HG03521 (cell line): ENCODE measurements around the gene FGF18.
"Not testable (repeated sequence)": the region's sequence is repeated elsewhere in the genome, so short reads cannot be mapped to it uniquely, and the experiment has no call there.

Experiments used
- ATAC-seq: cut with Tn5 transposase; IDR thresholded peaks from one replicate; pipeline ENCODE4 v1.9.1; 2021; ENCODE audit warnings: mild to moderate bottlenecking, moderate library complexity; ENCODE audit not compliant: unreplicated experiment

The FGF18 gene, protein sequence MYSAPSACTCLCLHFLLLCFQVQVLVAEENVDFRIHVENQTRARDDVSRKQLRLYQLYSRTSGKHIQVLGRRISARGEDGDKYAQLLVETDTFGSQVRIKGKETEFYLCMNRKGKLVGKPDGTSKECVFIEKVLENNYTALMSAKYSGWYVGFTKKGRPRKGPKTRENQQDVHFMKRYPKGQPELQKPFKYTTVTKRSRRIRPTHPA

DNA sequence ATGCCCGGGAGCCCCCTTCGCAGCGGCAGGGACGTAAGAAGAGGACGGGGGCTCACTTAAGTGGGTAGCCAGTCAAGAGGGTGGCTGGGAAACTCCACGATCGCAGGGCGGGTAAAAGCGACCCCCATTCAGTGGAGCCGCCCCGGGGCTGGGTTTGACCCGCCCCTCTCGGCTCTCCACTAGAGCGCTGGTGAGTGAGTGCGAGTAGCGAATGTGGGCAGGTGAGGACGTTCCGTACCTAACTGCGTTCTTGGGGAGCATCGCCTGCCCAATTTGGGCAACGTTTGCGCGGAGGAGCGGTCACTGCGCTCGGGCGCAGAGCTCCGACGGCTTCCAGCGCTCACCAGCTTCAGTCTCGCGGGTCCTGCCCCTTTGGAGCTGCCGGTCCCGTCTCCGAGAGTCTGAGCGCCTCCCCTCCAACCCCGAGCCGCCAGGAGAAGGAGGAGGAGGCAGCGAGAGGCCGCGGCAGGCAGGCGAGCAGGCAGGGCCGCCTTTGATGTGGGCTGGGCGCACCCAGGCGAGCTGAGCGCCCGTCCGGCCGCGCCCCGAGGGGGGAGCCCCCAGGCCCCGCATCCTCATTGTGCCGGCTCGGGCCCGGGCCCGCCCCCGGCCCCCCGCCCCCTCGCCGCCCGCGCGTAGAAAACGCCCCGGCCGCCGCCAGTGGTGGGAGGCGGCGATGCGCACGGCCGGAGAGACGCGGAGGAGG is at the start of gene FGF18:
Gene FGF18, plus strand, starts transcription at position 666 of the 706 bp plus-strand sequence. CDS start 553 bp downstream, outside the sequence.
- ATAC-seq = peak; percentile 38

DNA sequence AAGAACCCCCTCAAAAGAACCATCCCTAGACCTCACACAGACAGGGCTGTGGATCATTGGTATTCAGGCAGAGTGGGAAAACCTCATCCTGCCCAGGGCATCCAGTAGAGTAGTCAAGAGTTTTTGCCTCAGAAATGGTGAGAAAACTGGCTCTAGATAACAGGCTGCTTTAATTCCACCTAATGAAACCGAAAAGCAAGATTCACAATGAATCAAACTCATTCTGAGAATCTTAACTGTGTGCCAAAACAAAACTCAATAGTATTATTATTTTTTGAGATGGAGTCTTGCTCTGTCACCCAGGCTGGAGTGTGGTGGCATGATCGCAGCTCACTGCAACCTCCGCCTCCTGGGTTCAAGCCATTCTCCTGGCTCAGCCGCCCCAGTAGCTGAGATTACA is 49.5 kb upstream of the FGF18 start:
- no peak for ATAC-seq

DNA sequence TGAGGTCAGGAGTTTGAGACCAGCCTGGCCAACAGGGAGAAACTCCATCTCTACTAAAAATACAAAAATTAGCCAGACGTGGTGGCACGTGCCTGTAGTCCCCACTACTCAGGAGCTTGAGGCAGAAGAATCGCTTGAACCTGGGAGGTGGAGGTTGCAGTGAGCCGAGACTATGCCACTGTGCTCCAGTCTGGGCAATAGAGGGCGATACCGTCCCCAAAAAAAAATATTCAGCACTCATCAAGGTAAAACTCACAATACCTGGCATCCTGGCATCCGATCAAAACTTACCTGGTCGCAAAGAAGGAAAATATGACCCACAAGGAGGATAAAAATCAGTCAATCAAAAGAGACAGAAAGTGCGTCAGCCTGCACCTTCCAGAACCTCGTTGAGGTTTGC is 48.6 kb upstream of the FGF18 start:
- not testable (repeated sequence) for ATAC-seq

DNA sequence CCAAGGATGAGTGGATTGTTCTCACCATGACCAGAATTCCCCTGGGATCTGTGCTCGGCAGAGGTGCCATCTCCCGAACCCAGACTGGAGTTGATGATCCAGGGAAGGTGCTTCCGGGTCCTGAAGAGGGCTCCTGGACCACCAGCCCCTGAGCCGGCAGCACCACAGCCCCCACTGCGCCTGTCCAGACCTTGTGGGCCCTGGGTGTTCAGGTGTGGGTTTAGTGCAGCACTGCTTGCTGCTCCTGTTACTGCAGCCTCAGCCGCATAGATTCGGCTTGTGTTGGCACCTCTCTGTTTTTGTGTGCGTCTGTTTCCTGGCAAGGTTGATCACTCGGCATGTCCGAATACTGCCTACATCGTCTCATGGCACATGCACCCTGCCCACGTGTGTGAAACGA is 48.1 kb upstream of the FGF18 start:
- ATAC-seq = no peak

DNA sequence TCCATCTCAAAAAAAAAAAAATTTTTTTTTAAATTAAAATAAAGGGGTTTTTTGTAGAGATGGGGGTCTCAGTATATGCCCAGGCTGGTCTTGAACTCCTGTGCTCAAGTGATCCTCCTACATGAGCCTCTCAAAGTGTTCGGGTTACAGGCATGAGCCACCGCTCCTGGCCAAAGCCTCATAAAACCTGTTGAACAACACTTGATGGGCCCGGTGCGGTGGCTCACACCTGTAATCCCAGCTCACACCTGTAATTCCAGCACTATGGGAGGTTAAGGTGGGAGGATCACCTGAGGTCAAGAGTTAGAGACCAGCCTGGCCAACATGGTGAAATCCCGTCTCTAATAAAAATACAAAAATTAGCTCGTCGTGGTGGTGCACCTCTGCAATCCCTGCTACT is 39.5 kb upstream of the FGF18 start:
- no peak for ATAC-seq

DNA sequence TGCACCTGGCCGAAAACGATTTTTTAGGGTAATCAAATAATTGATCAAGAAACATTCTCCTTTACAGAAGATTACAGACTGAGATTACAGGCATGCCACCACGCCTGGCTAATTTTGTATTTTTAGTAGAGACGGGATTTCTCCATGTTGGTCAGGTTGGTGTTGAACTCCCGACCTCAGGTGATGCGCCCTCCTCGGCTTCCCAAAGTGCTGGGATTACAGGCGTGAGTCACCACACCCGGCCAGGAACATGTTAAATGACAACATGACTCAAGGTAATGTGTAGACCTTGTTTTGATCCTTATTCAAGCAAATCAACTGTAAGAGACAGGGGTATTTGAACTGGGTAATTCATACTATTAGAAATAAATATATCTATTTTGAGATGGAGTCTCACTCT is 35.0 kb upstream of the FGF18 start:
- not testable (repeated sequence) for ATAC-seq

DNA sequence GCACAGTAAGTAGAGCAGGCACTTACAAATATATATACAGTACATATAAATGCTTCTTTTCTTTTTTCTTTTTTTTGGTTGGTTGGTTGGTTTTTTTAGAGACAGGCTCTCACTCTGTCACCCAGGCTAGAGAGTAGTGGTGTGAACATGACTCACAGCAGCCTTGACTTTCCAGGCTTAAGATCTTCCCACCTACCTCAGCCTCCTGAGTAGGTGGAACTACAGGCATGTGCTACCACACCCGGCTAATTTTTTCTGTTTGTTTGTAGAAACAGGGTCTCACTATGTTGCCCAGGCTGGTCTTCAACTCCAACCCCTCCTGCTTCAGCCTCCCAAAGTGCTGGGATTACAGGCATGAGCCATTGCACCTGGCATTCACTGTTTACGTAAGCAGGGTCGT is 34.4 kb upstream of the FGF18 start:
- not testable (repeated sequence) for ATAC-seq

DNA sequence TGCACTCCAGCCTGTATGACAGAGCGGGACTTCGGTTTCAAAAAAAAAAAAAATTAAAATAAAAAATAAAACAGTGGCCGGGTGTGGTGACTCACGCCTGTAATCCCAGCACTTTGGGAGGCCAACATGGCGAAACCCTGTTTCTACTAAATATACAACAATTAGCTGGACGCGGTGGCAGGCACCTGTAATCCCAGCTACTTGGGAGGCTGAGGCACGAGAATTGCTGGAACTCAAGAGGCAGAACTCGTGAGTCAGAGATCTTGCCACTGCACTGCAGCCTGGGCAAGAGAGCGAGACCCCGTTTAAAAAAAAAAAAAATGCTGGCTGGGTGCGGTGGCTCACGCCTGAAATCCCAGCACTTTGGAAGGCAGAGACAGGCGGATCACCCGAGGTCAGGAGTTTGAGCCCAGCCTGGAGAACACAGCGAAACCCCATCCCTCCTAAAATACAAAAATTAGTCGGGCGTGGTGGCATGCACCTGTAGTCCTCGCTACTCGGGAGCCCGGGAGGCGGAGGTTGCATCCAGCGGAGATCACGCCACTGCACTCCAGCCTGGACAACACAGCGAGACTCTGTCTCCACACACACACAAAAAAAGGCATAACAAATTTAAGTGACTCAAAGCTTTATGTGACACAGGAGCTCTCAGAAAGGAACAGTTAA is 33.3 kb upstream of the FGF18 start:
- ATAC-seq = no peak

DNA sequence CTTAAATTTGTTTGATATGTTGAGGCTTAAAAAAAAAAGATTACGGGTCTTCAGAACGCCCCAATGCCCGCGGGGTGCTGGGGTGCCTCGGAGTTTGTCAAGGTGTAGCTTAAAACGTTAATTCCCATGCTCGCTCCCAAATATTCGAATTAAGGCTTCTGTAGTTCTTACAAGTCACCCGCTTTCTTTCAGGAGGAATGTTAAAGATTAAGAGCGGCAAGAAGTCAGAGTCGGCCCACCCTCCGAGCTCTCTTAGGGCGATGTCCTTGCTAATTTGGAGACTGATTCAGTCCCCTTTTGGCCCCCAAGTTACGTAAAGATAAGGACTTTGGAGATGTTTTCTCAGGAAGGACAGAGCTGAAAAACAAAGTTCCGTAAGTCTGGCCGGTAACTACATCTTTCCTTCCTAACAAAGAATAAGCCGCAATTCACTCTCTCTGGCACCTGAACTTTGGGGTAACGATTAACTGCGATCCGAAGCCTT is 32.5 kb upstream of the FGF18 start:
- ATAC-seq = no peak

DNA sequence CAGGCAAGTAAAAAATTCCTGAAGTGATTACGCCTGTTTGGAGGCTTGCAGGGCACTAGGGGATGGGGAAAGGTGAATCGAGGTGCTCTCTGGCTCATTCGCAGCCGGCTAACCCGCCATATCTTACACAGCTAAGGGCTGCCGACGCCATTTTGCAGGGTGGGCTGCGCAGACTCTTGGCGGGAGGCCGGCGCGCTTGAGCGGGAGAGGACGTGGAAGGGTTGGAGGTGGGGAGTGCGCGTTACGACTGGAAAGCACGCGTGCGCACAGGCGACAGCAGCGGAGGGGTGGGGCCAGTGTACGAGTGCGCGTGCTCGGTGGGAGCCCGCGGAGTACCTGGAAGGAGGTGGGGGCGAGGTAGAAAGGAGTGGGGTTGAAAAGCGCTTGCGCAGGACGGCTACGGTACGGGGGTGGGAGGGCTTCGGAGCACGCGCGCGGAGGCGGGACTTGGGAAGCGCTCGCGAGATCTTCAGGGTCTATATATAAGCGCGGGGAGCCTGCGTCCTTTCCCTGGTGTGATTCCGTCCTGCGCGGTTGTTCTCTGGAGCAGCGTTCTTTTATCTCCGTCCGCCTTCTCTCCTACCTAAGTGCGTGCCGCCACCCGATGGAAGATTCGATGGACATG is 32.0 kb upstream of the FGF18 start, which contains the start of gene NPM1:
Gene NPM1, plus strand, starts transcription at position 505 of the 625 bp plus-strand sequence. Its CDS starts 100 bp downstream, at position 605.
- peak; percentile 81 for ATAC-seq

DNA sequence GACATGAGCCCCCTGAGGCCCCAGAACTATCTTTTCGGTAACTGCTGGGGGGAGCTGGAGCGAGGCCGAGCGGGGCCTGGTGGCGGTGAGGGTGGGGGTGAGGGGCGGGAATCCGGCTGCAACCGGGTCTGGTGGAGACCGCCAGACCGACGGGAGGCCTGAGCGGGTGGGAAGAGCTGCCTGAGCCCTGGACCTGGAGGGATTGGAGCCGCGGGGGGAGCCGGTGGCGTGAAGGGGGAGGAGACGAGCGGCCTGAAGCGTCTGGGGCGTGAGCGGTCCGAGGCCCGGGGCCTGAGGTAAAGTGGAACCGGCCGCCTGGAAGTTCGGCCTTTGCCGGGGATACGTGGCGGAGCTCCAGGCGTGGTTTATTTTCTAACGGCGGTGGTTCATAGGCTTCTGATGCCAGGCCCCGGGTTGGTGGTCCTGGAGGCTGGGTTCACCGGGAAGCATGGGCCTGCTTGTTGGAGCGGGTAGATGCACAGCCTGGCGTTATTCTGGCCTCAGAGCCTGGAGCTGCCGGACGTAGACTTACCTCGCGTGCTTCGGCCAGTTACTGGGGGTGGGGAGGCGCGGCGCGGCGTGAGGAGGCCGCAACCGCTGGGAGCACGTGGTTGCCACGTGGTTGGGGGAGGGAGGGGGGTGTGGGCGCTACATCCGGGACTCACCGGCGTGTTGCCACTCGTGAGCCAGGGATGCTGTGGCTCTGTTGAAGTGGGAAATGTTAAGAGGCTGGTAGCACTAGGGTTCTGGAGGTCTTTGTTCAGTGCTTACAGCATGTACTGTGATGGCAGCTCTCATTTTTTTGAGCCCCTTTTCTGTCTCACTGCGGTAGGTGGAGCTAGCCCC is 31.3 kb upstream of the FGF18 start:
- ATAC-seq = peak; percentile 36

DNA sequence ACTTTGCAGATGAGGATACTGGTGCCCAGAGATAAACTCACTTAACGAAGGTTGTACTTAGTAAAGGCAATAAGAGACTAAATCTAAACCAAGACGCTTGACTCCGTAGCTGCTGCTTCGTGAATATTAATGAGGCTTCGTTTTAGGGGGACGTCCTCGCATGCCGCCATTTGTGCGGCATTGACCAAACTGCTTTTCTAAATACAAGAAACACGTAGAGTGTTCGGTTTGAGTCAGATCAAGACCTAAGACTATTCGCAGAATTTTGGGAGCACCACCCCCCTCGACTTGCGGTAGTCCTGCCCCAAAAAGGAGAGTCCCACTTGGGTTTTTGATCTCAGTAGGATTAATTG is 30.7 kb upstream of the FGF18 start:
- no peak for ATAC-seq

DNA sequence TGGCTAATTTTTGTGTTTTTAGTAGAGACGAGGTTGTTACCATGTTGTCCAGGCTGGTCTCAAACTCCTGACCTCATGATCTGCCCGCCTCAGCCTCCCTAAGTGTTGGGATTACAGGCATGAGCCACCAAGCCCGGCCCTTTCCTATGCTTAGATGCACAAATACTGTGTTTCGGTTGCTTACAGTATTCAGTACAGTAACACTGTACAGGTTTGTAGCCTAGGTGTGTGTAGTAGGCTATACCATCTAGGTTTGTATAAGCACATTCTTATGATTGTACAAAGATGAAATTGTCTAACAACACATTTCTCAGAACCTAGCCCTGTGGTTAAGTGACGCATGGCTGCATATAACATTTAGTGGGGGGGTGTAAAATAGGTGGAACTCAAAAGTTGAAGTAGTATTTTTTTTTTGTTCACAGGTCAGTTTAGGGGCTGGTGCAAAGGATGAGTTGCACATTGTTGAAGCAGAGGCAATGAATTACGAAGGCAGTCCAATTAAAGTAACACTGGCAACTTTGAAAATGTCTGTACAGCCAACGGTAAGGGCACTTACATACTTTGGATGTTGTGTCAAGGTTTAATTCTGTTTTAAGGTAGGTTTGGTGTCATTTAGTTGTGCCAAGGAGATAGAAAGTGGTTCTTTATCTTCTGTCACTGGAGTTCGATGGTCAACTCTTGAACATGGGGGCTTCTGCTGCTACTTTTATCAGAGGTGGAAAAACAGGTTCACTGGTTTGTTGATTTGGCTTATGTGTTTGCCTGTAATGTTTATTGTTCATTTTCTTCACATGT is 28.4 kb upstream of the FGF18 start:
- ATAC-seq = no peak

DNA sequence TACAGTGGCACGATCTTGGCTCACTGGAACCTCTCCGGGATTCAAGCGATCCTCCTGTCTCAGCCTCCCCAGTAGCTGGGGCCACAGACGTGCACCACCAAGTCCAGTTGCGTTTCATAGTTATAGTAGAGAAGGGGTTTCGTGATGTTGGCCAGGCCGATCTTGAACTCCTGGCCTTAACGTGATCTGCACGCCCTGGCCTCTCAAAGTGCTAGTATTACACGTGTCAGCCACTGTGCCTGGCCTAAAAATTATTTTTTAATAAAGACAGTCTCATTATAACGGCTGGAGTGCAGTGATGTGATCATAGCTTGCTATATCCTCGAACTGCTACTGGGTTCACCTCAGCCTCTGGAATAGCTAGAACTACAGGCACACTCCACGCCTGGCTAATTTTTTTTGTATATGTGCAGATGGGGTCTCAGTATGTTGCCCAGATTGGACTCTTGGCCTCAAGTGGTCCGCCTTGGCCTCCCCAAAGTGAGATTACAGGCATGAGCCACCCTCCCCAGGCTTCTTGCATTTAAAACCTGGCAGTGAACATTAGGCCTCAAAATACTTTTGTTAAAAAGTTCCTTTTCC is 27.4 kb upstream of the FGF18 start:
- ATAC-seq = no peak

DNA sequence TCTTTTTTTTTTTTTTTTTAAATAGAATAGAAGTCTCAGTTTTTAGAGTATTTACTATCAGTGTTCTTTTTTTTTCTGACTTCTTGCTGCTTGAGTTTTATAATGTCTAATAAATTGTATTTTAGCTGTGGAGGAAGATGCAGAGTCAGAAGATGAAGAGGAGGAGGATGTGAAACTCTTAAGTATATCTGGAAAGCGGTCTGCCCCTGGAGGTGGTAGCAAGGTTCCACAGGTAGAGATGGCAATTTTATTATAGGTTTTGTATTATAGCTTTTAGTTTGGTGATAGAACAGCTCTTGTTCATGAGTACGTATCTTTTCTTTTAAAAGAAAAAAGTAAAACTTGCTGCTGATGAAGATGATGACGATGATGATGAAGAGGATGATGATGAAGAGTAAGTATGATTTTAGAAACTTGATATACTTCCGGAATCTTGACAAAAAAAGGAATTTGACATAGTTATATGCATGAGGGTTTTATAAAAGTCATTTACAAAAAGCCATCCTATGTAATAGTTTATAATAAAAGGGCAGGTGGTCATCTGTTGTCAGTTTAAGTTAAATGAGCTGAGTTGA is 26.8 kb upstream of the FGF18 start:
- no peak for ATAC-seq

DNA sequence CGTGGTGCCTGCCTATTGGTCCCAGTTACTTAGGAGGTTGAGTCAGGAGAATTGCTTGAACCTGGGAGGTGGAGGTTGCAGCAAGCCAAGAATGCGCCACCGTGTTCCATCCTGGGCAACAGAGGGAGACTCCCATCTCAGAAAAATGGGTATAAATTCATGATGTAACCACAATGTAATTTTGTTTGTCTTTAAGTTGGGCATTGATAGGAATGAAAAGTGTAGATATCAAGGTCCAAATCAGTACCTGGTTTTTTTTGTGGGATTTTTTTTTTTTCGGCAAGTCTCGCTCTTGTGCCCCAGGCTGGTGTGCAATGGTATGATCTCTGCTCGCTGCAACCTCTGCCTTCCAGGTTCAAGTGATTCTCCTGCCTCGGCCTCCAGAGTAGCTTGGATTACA is 24.4 kb upstream of the FGF18 start:
- ATAC-seq = no peak

DNA sequence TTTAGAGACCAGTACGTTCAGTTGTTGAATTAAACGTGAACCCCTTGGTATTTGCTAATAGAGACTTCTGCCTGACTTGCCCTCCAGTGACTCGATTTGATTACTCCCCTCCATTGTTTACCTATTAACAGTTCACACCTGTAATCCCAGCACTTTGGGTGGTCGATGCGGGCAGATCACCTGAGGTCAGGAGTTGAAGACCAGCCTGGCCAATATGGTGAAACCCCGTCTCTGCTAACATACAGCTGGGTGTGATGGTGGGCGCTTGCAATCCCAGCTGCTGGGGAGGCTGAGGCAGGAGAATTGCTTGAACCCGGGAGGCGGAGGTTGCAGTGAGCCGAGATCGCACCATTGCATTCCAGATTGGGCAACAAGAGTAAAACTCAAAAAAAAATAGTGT is 22.9 kb upstream of the FGF18 start:
- not testable (repeated sequence) for ATAC-seq

DNA sequence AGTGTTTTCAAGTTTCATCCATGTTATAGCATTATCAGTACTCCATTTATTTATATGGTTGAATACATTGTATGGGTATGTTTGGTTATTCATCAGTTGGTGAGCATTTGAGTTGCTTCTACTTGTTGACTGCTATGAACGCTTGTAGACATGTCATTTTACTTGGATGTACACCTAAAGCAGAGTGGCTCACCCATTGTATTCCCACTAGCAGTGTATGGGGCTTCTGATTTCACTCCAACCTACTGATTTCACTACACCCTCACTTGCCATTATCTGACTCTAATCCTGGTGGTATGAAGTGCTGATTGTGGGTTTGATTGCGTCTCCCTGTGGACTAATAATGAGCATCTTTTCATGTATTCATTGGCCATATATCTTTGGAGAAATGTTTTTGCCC is 22.3 kb upstream of the FGF18 start:
- ATAC-seq = no peak

DNA sequence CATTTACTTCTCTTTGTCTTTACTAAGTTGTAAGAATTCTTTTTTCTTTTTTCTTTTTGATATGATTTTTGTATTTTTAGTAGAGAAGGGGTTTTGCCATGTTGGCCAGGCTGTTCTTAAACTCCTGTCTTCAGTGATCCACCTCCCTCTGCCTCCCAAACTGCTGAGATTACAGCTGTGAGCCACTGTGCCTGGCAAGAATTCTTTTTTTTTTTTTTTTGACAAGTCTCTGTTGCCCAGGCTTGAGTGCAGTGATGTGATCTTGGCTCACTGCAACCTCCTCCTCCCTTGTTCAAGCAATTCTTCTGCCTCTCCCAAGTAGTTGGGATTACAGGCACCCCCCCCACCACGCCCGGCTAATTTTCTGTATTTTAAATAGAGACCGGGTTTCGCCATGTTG is 21.8 kb upstream of the FGF18 start:
- no peak for ATAC-seq
